HG02571 (cell line): Measurements from ENCODE around the gene KRTAP20-2.

Source experiments
- ATAC-seq: cut with Tn5 transposase; IDR thresholded peaks from one replicate; pipeline ENCODE4 v1.9.1; 2021; ENCODE audit warnings: mild to moderate bottlenecking, moderate library complexity; ENCODE audit not compliant: unreplicated experiment

Gene KRTAP20-2

DNA sequence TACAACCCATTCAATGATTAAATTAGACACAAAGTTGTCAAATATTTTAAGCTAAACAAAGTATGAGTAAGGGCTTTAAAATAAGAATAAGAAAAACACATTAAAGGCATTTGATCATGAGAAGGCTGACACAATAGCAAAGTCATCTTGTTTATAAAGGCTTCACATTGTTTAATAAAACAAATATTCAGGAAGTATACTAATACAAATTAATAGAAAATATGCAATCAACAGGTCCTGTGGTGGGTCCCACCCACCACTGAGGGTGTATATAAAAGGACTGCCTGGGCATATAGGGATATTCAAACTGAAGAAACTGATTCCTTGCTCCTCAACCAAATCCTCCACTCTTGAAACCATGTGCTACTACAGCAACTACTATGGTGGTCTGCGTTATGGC, at the start of gene KRTAP20-2:
KRTAP20-2 (plus strand) TSS at position 301 of the 400 bp plus-strand sequence; CDS start at position 359, 58 bp downstream.
- no peak for ATAC-seq

DNA sequence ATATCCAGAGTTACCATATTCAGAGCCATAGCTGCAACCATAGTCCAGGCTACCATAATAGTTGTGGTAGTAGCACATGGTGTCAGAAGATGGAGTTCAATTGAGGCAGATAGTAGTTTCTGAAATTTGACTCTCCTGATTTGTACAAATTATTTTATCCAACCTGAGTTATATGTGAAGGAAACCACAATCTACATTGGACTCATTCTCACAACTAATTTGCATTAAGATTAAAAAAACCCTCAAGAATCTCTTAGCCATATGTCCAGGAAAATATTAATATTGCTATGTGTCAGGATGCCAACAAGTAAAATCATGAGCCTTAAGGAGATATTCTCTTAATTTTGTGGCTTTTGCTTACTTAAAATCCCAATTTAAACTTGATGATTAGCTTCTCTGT, 44.7 kb upstream of the KRTAP20-2 start, which contains the start of gene KRTAP22-2:
KRTAP22-2 (minus strand) TSS at position 101 of the 400 bp plus-strand sequence.
- ATAC-seq = no peak

DNA sequence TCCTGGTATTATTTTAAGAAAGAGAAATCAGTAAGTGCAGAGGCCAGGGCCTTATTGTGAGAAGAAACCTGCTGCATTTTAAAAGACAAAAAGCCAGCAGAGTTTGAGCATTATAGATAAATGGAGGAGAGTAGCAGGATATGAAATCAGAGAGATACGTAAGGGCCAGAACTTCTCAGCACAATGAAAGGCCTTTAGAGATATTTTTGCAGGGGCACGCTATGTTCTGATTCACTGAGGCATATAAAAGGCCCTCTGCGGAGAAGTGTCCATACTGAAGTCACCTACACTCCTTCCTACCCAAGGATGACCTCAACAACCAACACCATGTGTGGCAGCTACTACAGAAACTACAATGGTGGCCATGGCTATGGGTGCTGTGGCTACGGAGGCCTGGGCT, 42.9 kb upstream of the KRTAP20-2 start, which contains the start of gene KRTAP6-3:
KRTAP6-3 (plus strand) TSS at position 301 of the 400 bp plus-strand sequence; CDS start at position 307, 6 bp downstream.
- ATAC-seq = no peak

DNA sequence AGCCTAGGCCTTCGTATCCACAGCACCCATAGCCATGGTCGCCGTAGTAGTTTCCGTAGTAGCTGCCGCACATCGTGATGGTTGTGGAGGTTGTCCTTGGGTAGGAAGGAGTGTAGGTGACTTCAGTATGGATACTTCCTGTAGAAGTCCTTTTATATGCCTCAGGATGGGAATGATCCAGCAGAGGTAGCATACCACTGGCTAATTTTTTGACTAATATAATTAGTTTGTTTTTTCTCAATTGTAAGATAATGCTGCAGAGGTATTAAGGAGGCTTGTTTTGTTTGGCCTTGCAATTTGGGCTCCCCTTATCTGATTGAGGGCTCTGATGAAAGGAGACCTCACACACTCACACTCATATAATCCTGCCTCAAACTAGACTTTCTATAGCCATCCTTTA, 36.2 kb upstream of the KRTAP20-2 start, which contains the start of gene KRTAP6-2:
KRTAP6-2 (minus strand) TSS at position 101 of the 400 bp plus-strand sequence; CDS start at position 73, 28 bp downstream.
- ATAC-seq = no peak

DNA sequence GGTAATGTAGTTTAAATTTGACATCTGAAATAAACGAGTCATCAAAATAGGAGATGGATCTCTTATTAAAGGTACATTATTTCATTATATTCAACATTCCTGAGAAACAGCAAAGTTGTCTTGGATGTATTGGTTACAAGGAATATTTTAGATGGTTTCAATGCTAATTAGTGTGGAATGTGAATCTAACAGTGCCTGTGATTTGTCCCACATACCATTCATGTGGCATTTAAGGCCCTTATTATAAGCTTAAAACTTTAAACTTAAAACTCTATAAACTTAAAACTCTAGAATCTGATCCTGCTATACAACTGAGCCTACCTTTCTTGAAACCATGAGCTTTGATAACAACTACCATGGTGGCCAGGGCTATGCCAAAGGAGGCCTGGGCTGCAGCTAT, 34.2 kb upstream of the KRTAP20-2 start, which contains the start of gene KRTAP22-1:
KRTAP22-1 (plus strand) TSS at position 301 of the 400 bp plus-strand sequence.
- no peak for ATAC-seq

DNA sequence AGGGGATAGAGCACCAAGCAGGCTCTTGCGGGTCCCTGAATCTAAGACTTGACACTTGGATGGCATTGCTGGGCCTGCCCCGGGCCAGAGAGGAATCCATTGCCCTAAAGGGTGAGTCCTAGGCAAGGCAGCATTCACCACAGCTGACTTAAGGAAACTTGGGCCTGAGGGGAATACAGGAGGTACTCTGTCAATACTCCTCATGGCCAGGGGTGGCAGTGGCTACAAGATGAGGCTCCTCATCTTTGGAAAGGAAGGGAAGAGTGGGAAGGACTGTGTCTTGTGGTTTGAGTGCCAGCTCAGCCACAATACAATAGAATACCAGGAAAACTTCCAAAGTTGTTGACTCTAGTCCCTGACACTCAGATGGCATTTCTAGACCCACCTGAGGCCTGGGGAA, 29.0 kb upstream of the KRTAP20-2 start:
- ATAC-seq = no peak

DNA sequence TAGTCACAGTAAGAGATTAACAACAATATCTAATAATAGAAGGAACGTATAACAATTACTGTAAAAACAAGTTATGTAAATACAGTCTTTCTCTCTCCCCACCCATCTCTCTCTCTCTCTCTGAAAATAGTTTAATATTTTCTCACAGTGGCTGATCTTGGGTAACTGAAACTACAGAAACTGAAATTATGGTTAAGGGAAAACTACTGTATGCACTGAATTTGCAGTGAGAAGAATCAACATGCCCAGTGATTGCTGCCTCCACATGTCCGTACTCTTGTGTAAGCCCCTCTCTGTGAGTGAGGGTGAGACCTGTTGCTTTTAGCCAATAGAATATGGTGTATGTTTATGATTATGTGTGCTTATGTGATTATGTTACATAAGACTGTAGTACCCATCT, 22.9 kb upstream of the KRTAP20-2 start:
- no peak for ATAC-seq

DNA sequence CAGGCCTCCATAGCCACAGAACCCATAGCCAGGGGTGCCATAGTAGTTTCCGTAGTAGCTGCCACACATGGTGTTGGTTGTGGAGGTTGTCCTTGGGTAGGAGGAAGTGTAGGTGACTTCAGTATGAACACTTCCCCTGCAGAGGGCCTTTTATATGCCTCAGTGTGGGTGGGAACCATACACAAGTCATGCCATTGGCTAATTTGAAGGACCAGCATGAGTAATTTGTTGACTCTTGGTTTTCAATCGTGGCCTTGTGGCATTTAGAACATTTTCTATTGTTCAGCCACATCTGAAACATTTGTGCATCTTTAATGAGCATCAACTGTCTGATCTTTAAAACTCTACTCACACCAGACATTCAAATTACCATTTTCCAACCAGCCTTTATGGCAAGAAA, 21.2 kb upstream of the KRTAP20-2 start, which contains the start of gene KRTAP6-1:
KRTAP6-1 (minus strand) TSS at position 95 of the 400 bp plus-strand sequence; CDS start at position 69, 26 bp downstream.
- ATAC-seq = no peak

DNA sequence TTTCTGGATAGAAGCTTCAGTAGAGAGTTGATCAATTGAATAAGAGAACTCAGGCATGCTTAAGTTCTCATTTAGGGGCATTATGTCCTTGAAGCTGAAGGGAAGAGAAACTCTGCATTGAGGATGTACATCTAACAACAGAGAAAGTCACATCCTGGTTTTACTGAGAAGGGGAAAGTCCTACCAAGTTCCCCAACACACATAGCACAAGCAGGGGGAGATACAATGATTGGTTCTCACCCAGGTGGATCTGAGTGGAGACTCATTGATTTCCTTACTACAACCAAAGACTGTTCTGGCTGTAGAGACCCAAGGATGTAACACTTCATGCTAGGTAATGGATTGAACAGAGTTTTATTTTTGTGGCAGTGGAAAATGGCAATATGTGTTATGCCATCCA, 19.8 kb upstream of the KRTAP20-2 start:
- ATAC-seq = no peak

DNA sequence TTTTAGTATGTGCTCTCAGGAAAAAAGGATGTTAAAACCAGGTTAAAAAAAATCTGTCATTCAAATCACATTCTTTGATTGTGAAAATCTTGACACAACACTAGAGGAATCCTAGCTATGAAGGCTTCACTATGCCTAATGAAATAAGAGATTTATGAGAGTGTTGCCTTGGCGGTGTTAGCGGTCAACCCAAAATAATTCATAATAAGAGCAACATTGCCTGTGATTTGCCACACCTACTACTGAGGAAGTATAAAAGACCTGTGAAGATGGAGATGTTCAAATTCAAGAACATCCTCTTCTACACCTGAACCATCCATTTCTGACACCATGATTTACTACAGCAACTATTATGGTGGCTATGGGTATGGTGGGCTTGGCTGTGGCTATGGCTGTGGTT, 18.9 kb upstream of the KRTAP20-2 start, which contains the start of gene KRTAP20-1:
KRTAP20-1 (plus strand) TSS at position 301 of the 400 bp plus-strand sequence; CDS start at position 331, 30 bp downstream.
- ATAC-seq = no peak

DNA sequence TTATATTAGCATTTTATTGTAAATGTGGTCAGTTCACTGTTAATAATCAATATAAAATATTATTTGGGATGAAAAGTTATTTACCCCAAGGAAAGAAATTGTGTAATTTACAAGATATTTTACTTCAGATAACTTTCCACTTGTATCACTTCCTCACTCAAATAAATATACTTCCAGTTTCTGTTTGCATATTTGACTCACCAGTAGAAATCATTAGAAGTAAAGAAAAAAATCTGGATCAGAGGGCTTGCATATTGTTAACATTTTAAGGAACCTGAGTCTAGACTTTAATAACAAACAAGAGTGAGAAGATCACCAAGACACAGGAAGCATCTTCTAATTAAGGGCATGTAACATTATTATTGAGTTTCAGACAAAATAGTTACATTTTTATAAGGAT, 14.9 kb upstream of the KRTAP20-2 start:
- ATAC-seq = no peak

DNA sequence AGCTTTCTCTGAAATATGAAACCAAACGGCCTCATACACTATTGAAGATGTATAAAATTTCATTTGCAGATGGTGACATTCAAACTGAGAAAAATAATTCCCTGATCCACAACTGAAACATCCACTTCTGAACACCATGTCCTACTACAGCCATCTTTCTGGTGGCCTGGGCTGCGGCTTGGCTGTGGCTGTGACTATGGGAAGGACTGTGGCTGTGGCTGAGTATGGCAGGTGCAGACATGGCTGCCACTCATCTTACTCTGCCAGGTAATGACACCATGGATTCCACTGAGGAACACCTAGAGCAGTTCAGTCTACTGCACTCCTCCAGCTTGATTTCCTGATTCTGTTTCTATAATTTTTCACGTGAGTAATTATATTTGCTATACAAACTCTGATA, 14.5 kb upstream of the KRTAP20-2 start, which contains the start of gene KRTAP20-4:
KRTAP20-4 (plus strand) TSS at position 106 of the 400 bp plus-strand sequence.
- ATAC-seq = no peak

DNA sequence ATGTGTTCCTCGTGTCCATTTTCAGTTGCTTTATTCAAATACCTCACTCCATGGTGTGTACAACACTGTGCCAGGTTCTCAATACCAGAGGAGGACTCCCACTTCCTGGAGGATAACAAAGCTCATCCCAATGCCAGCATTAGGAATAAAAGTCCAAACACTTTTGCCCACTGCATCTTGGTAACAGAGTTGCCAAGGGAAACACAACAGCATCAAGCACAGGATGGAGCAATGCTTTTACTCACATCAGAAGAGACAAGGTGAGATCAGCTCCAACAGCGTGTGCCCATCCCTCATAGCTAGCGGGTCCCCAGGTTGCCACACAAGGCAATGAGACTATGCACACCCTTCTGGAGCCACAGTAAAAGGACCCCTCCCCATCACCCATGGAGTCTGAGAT, 11.6 kb upstream of the KRTAP20-2 start:
- ATAC-seq = no peak

DNA sequence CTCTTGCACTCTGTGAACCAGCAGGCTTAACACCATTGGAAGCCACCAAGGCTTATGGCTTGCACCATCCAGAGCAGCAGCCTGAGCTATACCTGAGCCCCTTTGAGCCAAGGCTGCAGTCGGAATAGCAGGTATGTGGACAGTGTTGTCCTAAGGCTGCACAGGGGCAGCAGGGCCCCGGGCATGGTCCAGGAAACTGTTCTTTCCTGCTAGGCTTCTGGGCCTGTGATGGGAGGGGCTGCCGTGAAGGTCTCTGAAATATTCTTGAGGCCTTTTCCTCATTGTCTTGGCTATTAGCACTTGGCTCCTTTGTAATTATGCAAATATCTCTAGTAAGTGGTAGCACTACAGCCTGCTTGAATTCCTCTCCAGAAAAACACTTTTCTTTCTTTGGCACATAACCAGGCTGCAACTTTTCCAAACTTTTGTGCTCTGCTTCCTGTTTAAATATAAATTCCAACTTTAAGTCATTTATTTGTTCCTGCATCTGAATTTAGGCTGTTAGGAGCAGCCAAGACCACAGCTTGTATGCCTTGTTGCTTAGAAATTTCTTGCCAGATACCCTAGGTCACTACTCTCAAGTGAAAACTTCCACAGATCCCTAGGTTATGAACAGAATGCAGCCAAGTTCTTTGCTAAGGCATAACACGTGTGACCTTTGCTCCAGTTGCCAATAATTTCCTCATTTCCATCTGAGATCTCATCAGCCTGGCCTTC, 9.4 kb upstream of the KRTAP20-2 start:
- no peak for ATAC-seq

DNA sequence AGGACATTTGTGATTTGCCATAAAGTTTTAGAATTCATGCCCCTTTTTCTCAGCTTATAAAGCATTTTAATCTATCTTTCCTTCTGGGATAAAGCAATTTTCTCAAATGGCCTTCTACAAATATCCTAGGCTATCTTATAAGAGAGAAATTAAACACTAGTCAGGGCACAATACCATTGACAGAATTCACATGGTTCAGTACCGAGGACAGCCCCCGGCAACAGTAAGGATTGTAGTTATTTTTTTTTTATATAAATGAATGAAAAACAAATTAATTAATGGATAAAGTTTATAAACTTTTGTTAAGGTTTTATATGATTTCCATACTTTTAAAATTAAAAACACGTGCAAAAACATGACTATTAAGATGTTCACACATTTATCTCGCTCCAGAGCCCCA, 6.9 kb upstream of the KRTAP20-2 start:
- ATAC-seq = no peak

DNA sequence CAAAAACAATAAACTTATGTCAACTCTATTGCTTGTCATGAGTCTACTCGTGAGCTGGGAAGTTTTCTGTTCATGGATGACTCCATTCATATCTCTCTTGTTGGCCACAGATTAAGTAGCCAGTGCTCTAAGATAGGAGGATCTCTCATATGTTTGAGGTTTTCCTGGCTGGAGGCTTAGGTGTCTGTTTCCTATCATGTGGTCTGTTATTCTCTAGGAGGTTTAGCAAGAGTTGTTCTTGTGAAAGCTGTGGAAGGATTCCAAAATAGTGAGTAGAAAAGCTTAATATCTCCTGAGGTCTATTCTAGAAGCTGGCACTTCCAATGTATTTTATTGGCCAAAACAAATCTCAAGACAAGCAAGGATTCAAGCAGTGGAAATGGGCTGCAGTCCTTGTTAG, 5.8 kb upstream of the KRTAP20-2 start:
- no peak for ATAC-seq

DNA sequence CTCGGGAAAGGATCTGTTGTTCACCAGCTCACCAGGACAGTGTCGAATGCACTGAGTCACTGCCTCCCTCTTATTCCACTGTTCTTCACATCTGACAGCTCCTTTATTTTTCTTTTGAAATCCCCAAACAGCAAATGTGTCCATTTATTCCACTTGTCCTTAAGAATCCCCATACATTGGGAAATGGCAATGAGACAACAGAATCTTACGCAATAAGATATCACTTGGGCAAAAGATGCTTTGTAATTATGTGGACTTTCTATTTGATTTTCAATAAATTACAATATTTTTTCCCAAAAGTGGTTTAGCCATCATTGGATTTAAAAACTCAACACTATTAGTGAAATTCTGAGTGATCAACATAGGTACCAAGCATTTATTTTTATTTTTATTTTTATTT, 3.7 kb downstream of the KRTAP20-2 start:
- ATAC-seq = no peak

DNA sequence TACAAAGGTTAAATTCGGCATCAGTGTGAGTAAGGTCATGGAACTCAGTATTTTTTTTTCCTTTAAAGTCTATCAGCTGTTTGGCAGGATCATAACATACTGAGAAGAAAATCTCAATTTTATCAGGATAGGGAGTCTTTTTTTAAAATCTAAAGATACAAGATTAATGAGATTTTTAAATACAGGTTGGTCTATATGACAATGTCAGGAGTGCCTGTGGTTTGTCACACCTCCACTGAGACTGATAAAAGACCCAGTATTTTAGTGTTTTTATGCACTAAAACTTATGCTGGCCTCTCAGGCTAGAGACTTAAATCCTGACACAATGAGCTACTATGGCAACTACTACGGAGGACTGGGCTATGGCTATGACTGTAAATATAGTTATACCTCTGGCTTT, 7.6 kb downstream of the KRTAP20-2 start, which contains the start of gene KRTAP20-3:
KRTAP20-3 (plus strand) TSS at position 301 of the 400 bp plus-strand sequence.
- ATAC-seq = no peak

DNA sequence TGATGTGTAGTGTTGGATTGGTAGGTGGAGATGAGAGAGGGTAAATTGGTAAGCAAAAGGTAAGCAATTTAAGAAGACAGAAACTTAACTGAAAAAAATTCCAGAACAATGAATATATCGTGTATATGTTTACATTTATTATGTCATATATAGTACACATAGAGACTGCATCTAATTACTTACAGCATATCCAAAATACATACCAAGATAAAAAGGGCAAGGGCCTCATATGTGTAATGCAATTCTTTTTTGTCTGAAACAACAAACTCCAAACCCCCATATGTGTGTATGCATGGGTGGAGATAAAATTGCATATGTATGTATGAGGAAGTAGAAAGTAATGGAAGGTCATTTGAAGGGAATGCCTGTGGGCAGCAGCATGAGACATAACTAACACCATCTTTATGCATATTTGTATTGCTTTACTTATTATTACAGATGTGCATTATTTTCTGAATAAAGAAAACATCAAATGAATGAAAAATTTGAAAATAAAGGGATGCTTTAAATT, 12.0 kb downstream of the KRTAP20-2 start:
- no peak for ATAC-seq

DNA sequence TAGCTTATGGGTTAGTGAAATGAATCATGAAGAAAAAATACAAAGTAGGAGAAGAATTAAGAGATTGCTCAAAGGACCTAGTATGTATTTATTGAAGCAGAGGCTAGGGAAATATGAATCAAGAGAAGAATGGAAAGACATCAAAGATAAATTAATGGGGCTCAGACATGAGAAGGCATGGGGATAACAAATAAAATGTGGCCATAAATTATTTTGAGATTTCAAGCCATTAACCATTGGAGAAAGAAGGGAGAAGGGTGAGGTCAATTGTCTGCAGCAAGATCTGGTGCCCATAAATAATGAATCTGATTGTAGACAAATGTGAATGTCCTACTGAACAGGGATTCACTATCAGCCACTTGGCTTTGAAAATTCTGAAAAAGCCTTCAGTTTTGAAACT, 17.9 kb downstream of the KRTAP20-2 start:
- ATAC-seq = no peak

DNA sequence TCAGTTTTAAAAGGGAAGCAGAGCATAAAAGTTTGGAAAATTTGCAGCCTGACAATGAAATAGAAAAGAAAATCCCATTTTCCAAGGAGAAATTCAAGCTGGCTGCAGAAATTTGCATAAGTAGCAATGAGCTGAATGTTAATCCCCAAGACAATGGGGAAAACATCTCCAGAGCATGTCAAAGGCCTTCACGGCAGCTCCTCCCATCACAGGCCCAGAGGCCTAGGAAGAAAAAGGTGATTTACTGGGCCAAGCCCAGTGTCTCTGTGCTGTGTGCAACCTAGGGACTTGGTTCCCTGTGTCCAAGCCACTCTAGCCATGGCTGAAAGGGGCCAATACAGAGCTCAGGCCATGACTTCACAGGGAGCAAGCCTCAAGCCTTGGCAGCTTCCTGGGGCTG, 33.8 kb downstream of the KRTAP20-2 start:
- ATAC-seq = no peak
